HG02981 (cell line): ENCODE results near the gene LEMD2.

ENCODE experiments used
- ATAC-seq: cut with Tn5 transposase; IDR thresholded peaks from one replicate; pipeline ENCODE4 v1.9.1; 2021; ENCODE audit warnings: mild to moderate bottlenecking, moderate library complexity; ENCODE audit not compliant: unreplicated experiment

LEMD2 gene

DNA sequence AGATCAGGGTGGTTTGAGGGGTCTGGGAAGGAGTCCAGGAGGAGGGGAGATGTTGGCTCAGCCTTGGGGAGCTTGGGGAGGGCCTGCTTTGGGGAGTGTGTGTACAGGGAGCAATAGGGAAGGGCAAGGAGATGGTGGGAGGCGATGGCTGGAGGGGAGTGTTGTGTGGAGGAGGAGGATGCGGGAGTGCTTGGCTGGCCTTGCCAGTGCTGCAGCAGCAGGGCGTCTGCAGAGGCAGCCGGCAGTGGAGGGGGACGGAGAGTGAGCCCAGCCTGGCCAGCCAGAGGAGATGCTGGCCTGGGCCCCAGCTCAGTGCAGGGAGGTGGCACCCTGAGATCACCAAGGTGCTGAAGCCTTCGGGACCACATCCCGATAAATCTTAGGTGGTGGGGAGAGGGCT lies 46.1 kb downstream of the LEMD2 start:
- no peak for ATAC-seq

- ATAC-seq = no peak
Observed at GRCh38 chr6:33742092-33742491, 46.8 kb downstream of the LEMD2 start.

GRCh38 chr6:33740794-33741193 lies 48.1 kb downstream of the LEMD2 start:
- no peak for ATAC-seq

DNA sequence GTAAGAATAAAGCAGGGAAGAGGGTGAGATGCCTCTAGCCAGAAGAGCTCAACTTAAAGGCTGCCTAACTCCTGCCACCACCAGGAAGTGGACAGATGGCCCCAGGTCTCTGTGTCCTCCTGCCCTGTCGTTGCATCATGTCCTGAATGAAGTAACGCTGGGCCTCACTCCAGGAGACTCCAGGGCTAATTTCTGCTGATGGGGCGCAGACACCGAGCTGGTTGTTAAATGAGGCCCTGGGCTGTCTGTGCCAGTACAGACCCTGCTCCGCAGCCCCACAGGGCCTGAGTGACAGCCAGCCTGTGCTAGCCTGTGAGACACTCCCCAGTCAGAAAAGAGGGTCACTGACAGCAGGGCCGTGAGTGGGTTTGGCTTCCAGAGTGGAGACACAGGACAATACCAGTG lies 48.7 kb downstream of the LEMD2 start:
- no peak for ATAC-seq

GRCh38 chr6:33739571-33739970 lies 49.4 kb downstream of the LEMD2 start:
- ATAC-seq = no peak

GRCh38 chr6:33738879-33739278 lies 50.1 kb downstream of the LEMD2 start:
- ATAC-seq = no peak

DNA sequence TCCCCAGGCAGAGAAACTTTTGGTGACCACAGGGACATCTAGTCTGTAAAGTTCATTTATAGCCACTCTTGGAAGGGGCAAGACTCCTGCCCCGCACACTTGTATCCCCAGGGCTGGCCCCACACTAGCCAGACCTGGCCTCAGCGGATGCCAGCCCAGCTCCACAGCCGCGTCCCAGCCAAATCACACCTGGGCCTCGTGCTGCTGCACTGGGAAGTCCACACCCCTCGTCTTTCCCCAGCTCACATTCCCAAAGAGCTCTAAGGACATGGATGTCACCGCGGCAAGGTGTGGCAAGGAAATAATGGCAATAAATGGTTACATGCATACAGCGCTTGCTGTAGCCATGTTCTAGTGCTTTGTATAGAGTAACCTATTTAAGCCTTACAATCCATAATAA lies 50.8 kb downstream of the LEMD2 start:
- ATAC-seq = no peak

DNA sequence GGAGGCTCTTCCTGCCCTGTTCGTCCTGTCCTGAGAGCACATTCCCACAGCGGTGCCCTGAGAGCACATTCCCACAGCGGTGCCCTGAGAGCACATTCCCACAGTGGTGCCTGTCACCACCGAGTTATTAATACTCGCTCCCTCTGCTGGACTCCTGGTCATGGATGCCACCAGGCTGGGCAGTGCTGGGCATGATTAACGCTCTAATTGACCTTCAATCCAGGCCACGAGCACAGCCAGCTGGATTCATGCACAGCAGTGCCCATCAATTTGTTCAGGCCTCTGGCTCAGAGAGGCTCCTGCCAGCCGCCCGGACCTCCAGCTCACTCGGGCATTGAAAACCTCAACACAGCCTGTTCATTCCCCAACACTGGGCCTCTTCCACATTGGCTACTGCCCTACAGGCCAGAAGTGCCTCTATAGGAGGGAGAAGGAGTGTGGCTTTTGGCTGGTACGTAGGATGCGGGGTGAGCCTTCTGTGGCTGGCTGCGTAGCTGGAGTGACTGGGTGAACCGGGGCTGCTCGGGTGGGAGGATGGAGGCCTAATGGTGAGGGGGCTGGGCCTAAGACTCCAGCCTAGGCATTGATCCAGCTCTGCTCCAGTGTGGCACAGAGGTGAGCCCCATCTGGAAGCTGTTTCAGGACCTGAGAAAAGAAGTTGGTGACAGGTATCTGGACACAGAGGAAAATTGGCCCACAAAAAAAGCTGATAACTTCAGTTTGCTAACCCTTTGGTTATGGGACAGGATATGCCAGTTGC lies 51.5 kb downstream of the LEMD2 start:
- no peak for ATAC-seq

DNA sequence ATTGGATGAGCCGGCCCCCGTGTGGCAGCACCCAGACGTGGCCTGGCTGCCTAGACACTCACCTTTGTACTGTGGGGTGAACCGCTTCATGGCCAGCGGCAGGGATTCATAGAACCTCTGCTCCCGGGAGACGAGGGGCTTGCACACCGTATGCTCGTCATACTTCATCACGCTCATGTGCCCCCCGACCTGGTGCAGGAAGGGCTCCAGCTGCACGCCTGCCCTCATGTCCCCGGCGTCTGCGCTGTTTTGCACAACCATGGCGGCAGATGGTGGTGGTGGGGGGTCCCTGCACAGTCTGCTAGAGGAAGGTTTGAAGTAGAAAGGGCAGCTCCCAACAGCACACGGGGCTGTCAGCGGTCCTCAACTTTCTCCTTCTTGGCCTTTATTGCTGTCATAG lies 53.7 kb downstream of the LEMD2 start:
- no peak for ATAC-seq

- no peak for ATAC-seq
Observed at GRCh38 chr6:33733709-33734007, 55.3 kb downstream of the LEMD2 start.

DNA sequence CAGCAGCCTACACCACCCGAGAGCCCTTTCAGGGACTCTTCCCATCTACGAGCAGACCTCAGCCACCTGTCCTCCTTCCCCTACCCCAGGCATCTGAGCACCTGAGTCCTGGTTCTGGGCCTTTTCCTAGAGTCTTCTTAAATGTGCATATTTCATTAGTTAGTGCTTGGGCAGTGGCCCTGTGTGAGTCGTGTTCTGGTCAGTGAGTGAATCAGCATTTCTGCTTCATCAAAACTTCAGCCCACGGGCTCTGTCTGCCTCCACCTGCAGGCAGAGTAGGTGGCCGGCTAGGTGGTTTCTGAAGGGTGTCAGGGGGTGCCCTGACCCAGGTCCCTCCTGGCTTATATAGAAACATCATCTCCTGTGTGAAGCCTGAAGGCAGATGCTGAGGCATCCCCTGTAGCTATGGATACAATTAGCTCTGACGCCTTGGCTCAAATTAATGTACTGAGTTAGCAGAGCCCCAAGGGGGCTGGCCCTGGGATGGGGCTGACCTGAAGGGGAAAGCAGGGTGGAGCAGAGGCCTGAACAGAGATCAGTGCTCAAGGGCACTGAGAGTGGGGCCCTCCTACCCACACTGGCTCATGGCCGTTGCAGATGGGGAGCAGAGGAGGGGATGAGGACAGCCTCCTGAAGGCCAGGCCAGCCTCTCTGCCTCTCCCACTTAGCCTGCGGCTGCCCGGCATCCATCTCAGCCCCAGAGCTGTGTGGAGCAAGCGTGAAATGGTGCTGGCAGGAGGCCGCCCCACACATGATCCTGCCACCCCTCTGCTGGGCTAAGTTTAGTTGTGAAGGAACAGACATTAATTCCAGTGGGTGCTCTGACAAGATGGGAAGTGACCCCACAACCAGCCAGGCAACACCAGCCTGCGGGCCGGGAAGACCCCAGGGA lies 55.9 kb downstream of the LEMD2 start:
- no peak for ATAC-seq

DNA sequence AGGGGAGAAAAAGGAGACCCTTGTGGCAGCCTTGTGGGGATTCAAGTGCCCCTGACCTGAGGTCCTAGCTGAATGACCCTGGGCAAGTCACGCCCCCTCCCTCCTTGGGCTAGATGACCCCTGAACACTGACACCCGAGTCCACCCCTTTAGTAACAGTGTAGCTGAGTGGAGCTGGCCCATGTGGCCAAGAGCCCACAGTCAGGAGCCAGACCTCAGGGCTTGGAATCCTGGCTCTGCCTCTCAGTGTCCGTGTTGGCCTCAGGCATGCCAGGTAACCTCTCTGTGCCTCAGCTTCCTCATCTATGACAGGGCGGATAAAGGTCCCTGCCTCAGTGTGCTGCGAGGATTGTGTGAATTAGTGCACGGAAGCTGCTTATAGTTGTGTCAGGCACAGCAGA lies 56.5 kb downstream of the LEMD2 start:
- ATAC-seq = no peak

DNA sequence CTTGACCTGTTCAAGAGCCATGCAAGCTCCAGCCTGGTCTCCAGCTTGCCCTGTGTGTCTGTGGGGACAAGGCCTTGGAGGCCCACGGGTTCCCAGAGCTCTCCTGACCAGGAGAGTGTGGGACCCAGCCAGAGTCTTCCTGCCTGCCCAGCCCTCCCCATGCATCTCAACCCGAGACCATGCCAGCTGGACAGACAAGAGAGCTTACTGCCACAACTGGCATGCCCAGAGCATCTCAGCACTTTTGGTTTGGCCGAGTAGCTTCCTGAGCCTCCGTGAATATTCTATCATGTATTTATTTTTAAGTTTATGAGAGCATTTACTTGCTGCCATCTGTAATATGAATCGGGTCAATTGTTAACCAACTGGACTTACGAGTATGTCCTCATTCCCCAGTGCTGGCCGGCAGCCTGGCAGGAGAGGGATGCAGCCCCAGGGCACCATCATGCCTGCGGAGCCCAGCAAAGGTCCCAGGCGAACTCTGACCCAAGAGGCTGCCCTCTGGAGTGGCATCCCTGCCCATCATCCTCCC lies 57.1 kb downstream of the LEMD2 start:
- ATAC-seq = no peak

DNA sequence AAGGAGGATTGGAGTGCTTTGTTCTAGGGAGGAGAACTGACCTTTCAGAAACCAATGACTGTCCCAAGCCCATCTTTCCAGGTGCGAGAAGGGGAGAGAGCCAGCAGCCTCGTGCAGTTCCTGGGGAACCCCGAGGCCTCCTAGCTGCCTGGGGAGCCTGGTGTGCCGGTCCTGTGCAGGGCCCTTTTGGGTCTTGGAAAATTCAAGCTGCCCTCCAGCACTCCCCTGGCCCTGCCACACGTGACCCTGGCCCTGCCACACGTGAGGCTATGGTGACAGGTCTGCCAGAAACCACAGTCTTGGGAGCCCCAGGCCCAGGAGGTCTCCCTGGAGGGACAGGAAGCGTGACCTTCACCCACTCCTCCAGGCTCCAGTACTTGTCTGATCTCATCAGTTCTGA lies 57.9 kb downstream of the LEMD2 start:
- ATAC-seq = no peak

- no peak for ATAC-seq
Observed at GRCh38 chr6:33730611-33731010, 58.3 kb downstream of the LEMD2 start.

- ATAC-seq = no peak
Observed at GRCh38 chr6:33729059-33729458, 59.9 kb downstream of the LEMD2 start.

DNA sequence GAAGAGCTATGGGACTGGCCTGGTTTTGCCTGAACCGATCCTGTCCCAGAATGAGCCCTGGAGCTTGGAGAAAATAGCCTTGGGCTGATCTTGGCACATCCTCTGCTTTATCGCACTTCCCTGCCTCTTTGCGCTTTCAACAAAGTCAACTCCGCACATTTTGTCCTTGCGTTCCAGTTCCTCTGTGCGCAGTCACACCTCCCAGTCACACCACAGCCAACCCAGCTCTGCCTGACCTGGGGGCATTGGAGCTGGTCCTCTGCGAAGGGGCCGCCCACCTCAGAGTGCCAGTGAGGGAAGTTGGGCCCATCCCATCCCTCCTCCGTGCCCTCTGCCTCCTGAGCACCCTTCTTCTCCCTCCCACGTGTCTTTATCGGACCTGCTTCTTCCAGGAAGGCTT lies 60.5 kb downstream of the LEMD2 start:
- no peak for ATAC-seq

- no peak for ATAC-seq
Observed at GRCh38 chr6:33727932-33728331, 61.0 kb downstream of the LEMD2 start.

- no peak for ATAC-seq
Observed at GRCh38 chr6:33727126-33727525, 61.8 kb downstream of the LEMD2 start.

- no peak for ATAC-seq
Observed at GRCh38 chr6:33726696-33727095, 62.2 kb downstream of the LEMD2 start.

- ATAC-seq = no peak
Observed at GRCh38 chr6:33725891-33726673, 62.8 kb downstream of the LEMD2 start.
